HG03135 (cell line): ENCODE results near the gene PALD1.

Experiments
- ATAC-seq: cut with Tn5 transposase; IDR thresholded peaks from one replicate; pipeline ENCODE4 v1.9.1; 2021; ENCODE audit warnings: mild to moderate bottlenecking, moderate library complexity; ENCODE audit not compliant: unreplicated experiment

PALD1 gene

DNA sequence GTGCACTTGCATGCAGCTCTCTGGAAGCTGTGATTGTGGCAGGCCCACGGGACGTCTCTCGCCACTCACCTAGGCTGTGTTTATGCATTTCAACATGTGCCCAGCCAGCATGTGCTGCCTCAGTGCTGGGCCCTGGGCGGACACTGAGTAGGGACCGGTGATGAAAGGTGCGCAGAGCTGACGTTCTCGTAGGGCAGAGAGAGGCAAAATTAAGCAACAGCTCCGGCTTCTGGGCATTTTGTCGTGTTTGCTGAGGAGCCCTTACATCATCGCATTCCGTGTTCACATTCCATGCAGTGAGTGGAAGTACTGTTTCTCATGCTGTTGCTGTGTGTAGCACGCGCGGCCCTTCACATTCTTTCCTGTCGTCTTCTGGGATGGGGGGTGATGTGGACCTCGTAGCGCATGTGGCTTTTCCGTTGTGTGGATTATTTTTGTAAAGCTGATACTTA lies 73.4 kb downstream of the PALD1 start:
- ATAC-seq: no peak

DNA sequence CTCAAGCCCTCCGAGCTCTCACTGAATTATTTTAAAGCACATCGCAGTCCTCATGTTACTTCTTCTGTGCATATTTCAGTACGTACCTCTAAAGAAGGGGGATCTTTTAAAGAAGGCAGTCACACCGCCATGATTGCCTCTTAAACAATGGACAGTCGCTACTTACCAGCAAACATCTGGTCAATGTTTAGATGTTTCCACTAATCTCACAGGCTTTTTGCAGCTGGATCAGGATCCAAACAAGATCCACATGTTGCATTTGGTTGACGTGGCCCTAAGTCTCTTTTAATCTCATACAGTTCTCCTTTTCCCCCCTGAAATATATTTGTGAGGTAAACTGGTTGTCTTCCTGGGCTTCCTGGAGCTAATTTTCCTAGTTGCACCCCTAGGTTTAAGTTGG lies 74.0 kb downstream of the PALD1 start:
- ATAC-seq: no peak

DNA sequence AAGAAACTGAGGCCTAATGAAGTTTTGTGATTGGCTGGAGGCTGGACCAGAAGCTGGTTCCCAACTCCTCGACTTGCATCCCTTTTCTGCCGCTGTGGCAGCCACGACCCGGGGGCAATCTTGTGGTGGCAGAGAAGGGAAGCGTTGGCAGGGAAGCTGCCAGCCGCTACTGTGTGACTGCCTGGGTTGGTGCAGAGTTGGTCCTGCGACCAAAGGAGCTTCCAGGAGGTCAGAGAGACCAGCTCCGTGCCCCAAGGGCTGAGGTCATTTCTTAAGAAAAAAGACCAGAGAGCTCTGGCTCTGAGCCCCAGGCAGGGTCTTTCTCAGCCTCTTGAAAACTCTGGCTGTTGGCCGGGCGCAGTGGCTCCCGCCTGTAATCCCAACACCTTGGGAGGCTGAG lies 76.8 kb downstream of the PALD1 start:
- no peak for ATAC-seq

DNA sequence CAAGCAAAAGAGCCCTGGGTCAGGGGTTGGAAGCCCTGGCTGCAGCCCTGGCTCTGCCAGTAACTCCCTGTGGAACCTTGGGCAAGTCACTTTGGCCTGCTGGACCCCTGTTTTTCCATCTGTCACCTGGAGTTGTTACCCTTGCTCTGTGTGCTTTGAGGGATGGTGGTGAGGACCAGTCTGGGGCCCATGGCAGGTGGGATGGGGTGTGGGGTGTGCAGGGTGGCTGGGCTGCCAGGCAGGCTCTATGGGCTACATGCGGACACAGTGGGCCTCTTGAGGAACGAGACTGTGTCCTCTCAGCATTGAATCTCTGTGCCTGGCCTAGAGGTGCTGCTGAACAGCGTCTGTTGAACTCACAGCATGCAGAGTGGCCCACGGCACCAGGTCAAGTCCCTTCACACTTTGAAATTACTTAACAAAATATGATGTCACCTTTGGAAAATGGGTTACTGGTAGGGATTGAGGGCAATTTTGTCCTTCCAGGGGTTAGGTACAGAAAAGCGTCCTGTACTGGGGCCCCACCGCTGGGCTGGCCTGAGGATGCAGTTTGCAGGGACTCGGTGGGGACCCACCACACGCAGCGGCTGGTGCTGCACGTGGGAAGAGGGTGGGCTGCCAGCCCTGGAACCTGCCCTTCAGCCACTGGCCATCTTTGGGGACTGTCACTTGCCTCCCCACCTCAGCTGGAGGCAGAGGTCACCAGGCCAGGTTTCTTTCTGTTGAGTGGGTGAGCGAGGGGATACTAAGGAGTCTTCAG lies 78.7 kb downstream of the PALD1 start:
- no peak for ATAC-seq

DNA sequence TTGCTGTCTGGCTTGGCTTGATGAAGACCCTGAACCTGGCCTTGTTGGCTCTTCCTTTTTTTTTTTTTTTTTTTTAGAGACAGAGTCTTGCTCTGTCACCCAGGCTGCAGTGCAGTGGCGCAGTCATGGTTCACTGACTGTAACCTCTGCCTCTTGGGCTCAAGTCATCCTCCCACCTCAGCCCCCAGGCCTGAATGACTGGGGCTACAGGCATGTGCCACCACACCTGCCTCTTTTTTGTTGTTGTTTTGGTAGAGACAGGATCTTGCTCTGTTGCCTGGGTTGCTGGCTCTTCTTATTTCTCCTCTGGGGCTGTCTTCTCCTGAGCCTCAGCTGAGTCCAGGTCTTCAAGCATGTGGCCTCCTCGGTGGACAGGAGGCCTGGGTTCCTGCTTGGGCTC lies 79.3 kb downstream of the PALD1 start:
- ATAC-seq: no peak

DNA sequence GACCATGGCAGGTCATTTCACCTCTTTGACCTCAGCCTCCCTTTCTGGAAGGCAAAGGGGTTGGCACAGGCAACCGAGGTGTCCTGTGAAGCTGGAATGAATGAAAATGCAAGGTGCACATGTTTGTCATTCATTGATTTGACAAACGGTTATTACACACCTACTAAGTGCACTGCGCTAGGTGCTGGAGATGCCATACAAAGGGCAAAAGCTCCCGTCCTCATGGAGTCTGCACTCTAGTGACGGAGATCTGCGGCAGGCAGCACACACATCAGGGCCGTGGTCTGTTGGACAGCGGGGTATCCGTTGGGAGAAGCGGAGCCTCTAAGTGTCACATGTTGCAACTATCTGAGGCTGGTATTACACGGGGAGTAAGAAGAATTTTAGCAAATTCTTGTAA lies 79.7 kb downstream of the PALD1 start:
- ATAC-seq: no peak

DNA sequence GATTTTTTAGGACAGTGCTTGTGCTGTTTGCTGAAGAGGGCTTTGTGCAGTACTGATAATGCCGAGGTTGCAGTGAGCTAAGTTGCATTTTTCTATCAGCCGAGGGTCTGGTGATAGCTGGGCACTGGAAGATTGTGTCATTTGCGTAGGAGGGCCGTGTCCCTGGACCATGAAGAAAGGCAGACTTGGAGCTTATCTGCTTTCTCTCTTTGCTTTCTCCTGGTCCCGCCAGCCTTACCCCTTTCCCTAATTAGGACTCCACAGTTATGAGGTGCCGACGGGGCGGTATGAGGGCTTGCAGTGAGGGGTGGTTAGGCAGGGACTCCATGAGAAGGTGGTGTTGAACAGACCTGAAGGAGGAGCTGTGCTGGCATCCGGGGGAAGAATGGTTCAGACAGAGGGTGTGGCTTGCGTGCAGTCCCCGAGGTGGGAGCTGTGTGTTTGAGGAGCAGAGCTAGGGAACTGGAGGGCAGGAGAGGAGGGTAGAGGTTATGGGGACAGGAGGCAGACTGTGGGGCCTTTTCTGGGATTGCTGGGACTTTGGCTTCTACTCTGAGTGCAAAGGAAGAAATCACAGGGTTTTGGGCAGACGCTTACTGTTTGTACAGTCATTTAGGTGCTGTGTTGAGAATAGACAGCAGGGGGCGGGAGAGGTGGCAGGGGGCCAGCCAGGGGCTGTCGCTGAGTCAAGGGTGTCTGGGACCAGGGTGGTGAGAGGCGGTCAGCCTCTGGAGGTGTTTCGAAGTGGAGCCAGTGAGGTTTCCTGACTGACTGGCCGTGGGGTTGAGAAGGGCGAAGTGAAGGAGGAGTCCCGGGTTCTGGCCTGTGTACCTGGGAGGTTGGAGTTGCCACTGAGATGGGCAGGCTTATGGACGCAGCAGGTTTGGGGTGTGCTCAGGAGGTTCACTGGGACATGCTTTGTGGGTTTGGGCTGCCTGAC lies 80.6 kb downstream of the PALD1 start:
- ATAC-seq: peak; percentile 65

DNA sequence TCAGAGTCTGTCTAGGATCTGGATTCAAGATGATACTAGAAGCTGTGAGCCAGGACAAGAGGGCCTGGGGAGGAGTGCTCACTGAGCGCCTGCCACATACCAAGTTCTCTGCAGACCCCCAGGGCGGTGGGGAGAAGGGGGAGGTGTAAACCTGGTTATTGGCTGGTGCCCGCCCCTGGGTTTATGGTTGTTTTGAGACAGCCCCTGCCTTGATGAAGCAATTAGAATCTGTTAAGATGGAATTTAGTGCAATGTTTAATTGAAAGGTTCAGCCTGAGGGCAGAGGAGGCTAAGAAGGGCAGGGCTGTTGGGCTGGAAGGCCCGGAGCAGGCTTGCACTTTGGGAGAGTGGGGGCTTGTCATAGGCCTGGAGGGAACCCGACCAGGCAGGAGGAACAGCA lies 81.3 kb downstream of the PALD1 start:
- no peak for ATAC-seq

DNA sequence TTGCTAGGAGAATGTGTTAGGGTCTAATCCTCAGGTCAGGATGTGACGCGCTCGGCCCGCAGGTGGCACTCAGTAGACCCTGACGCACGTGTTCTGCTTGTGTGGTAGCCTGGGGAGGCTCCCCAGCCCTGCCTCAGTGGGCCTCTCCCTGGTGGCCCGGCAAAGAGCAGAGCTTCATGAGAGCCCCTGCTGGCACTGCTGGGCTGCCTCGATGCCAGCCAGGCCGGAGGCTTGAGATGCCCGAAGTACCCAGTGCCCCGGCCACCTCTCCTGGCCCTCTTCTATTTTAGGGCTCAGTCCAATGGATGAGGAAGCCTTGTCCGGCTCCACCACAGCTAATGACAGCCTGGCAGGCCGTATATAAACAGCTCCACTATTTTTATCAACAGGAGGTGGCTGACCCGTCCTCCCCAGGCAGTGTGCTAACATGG lies 82.0 kb downstream of the PALD1 start:
- ATAC-seq: no peak

DNA sequence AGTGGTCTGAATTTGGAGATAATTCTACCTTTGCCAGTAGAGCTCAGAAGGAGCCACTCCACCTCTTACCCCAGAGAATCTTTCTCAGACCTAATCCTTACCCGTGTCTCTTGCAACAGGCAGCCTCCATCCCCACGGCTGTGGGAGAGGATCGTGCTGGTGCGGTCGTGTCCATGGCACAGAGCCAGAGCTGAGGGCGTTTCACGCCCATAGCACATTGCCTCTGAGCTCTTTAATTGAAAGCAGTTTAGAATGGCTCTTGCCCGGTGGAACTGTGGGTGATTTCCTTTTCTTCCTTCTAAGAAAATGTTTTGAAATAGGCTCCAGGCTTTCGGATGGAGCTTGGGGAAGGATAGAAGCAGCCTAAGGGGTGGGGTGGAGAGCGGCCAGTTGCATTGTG lies 82.5 kb downstream of the PALD1 start:
- no peak for ATAC-seq

DNA sequence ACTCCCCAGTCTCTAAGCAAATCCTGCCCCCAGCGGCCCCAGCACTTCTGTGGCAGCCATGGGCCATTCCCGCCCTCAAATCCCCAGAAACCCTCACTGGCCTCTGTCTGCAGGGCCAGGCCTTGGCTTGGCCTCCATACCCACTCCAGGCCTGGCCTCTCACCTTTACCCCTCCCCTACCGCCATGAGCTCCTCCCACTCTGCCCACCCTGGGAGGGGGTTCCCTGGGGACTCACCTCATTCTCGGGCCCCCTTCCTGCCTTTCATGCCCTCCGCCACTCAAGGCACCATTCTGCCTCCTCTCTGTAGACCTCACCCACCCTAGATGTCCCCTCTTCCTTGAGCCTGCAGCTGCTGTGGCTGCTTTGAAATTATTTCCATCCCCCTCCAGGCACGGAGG lies 83.0 kb downstream of the PALD1 start:
- ATAC-seq: no peak

DNA sequence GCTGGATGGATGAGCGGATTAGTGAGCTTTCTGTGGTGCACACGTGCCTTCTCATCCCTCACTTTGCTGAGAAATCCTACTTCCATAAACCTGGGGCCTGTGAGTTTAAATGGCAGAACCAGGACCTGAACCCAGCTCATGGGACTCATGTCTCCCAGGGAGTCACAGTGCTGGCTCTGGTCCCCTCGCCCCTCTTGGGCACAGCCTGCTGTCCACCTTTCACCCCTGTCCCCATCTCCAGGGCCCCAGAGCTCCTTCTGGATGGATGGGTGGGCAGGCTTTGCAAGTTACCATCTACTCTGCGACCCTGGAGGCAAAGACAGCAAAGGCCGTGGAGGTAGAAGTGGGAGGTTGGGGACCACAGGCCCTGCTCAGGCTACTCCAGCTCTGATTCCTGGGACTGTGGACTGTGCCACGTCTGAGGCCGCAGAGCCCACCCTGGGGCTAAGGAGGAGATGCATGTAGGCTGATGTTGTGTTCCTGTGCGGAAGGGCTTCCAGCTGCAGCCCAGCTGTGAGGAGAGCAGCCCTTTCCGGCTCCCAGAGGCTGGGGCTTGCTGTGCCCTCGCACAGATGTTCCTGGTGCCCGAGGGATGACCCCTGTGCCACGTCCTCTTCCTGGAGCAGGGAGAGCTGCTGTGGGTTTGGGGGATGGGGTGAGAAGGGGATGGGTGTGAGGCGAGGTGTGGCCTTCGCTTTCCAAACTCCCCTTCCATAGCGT lies 83.6 kb downstream of the PALD1 start:
- ATAC-seq: no peak

DNA sequence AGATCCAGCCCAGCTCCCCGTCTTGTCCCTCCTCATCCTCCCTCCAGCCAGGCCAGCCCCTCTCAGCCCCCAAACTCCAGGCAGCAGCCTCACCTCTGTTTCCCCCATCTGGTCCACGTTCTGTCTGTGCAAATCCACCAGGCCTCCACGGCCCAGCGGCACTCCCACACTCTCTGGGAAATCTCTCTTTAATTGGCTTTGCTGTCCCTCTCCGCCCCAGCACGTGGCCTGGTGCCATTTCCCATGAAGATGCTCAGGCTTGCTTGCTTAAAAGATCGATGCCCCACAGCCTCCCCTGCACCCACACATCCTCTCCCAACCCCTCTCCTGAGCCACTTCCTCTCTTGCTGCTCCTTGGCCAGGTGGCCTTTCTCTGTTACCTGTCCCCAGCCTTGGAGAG lies 84.7 kb downstream of the PALD1 start:
- ATAC-seq: no peak

DNA sequence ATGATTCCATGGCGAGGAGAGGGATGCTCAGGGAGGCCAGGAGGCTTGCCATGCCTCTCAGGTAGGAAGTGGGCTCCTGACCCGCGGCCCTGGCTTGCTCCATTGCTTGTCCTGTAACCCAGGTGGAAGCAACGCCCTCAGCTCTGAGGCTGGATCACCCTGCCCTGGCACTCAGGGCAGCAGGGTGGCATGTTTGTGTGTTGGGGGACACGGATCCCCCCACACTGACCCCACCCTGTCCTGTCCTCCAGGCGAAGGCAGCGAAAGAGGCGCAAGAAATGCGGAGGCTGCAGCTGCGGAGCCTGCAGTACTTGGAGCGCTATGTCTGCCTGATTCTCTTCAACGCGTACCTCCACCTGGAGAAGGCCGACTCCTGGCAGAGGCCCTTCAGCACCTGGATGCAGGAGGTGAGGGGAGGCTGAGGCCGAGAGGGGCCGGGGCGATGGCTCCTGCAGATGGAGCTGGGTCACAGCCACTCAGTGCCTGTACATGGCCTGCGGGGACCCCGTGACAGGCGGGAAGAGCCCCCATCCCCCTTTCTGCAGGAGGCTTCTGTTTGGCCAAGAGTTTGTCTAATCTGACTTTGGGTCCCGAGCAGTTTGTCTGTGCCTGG lies 85.7 kb downstream of the PALD1 start:
- ATAC-seq: no peak

DNA sequence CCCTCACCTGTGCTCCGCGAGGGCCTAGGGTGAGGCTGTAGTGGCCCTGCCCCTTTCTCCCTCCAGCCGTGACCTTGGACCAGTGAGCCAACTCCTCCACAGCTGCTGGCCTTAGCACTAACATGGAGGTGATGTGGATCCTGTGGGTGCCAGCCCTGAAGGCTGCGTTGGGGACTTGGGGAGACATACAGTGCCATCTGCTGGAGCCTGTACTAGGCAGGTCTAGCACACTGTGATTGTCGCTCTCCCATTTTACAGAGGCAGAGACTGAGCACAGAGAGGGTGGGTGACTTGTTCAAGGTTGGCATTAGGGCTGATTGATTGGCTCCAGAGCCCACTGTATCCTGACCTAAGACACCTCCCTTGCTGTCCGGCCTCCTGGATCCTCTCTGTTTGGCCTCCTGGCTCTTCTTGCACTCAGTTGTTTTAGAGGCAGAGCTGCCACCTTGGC lies 86.4 kb downstream of the PALD1 start:
- no peak for ATAC-seq

DNA sequence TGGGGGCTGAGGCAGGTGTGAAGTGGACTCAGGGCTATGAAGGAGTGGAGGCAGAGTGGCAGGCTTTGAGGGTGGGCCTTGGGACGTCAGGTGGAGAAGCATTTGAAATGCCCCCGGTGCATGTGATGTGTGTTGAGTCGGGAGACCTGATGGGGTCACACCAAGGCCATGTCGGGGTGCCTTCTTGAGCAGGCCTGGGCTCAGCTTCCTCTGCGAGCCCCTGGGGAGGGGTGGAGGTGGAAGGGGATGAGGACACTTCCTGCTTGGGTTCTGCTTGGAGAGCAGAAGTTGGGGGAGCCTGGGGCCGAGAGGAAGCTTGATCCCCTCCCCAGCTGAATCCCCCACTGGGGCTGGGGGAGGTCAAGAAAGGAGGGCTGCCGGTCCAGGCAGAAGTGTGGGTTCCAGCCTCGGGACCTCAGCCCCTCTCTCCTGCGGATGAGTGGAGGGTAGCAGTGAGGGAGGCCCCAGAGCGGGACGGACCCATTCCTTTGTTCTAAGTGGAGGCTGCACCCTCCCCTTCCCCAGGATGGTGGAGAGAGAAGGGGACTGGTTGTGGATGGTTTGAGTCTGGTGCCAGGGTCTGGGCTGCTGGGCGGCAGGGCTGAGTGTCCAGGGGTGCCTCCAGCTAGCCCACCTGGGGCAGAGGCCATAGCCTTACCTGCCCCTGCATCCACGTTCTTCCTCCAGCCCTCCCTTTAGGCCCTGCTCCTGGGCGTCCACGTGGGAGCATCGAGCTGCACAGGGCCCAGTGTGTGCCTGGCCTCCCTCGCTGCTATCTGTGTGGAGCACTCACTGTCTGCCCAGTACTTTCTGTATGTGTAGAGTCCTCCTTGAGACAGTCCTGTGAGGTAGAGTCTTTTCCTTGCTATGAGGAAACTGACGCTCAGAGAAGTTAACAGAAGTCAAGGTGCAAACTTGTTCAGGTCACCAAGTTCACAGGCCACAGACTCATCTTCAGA lies 87.3 kb downstream of the PALD1 start:
- no peak for ATAC-seq

DNA sequence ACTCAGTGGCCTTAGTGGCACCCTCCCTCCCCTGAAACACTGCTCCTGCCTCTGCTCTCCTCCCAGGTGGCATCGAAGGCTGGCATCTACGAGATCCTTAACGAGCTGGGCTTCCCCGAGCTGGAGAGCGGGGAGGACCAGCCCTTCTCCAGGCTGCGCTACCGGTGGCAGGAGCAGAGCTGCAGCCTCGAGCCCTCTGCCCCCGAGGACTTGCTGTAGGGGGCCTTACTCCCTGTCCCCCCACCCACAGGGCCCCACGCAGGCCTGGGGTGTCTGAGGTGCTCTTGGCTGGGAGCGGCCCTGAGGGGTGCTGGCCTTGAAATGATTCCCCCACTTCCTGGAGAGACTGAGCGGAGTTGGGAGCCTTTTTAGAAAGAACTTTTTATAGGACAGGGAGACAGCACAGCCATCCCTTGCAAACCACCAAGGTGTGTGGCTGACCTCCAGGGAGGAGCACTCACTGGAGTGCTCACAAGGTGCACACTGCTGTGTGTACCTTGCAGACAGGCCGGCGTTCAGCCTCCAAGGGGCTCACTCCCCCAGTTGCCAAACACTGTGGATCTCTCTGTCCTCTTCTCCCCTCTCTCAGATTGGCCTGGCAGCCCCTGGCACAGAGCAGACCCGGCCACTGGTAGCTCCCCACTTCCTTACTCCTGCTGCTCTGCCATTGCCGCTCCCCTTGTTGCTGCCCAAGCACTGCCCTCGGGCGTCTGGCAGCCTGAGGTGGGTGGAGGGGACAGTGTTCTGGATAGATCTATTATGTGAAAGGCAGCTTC lies 88.1 kb downstream of the PALD1 start:
- no peak for ATAC-seq

DNA sequence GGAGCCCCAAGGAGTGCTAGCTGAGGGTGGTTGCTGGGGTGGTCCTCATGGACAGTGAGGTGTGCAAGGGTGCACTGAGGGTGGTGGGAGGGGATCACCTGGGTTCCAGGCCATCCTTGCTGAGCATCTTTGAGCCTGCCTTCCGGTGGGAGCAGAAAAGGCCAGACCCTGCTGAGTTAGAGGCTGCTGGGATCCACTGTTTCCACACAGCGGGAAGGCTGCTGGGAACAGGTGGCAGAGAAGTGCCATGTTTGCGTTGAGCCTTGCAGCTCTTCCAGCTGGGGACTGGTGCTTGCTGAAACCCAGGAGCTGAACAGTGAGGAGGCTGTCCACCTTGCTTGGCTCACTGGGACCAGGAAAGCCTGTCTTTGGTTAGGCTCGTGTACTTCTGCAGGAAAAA lies 89.0 kb downstream of the PALD1 start:
- no peak for ATAC-seq

DNA sequence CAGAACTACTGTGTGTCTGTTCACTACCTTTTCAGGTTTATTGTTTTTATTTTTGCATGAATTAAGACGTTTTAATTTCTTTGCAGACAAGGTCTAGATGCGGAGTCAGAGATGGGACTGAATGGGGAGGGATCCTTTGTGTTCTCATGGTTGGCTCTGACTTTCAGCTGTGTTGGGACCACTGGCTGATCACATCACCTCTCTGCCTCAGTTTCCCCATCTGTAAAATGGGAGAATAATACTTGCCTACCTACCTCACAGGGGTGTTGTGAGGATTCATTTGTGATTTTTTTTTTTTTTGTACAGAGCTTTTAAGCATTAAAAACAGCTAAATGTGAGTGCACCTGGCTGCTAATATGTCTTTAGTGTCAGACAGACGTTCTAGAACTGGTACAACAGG lies 89.5 kb downstream of the PALD1 start:
- no peak for ATAC-seq
